HG03469 (cell line): Measurements from ENCODE around the gene FNTB.

Experiments used
- ATAC-seq: cut with Tn5 transposase; IDR thresholded peaks from one replicate; pipeline ENCODE4 v1.9.1; 2021; ENCODE audit warnings: mild to moderate bottlenecking, moderate library complexity, moderate number of reproducible peaks; ENCODE audit not compliant: unreplicated experiment

The FNTB gene

DNA sequence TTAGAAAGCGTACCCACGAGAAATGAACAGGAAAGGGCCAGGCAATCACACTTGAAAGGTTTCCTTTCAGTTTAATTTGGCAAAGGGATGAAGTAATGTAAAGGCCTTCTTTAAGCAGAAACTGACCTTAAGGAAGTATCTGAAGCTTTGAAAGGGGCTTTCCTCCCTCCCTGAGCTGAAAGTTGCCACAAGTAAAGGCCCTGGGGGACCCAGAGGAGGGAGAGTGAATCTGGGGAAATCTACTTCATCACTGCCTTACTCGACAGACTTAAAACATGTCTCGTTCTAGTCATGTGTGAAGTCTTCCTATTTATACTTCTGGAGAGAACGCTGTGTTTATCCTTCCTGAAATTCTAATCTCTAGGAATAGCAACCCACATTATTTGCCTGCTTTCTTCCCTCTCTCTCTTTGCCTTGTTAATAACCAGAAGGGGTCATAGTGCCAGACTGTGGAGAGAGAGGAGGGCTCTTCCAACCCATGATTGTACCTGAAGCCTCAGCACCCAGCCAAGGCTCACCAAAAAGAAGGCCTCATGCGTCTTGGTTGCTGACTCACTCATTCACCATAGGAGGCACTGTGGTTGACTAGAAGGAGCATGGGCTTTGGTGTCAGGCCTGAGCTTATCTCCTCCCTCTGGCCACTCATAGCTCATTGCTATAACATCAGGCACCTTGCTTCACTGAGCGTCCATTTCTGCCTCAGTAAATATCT, 33.9 kb upstream of the FNTB start:
- ATAC-seq: no peak

GRCh38 chr14:64953310-64953654, 33.4 kb upstream of the FNTB start:
- no peak for ATAC-seq

GRCh38 chr14:64953661-64954060, 33.0 kb upstream of the FNTB start:
- no peak for ATAC-seq

- ATAC-seq: no peak
These were observed 32.0 kb upstream of the FNTB start for GRCh38 chr14:64954491-64955240.

- no peak for ATAC-seq
These were observed 31.4 kb upstream of the FNTB start for GRCh38 chr14:64955297-64955696.

GRCh38 chr14:64956697-64957406, 29.8 kb upstream of the FNTB start:
- ATAC-seq: no peak

DNA sequence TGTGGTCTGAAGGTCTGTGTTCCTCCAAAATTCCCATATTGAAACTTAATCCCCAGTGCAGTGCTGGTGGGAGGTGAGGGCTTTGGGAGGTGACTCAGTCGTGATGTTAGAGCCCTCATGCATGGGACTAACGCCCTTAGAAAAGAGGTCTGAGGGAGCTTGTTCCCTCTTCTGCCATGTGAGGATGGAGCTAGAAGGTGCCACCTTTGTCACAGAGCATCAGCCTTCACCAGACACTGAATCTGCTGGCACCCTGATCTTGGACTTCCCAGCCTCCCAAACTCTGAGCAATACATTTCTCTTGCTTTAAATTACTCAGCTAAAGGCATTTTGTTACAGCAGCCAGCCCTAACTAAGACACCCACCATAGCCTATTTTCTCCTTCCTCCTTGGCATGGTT, 28.5 kb upstream of the FNTB start:
- ATAC-seq: no peak

DNA sequence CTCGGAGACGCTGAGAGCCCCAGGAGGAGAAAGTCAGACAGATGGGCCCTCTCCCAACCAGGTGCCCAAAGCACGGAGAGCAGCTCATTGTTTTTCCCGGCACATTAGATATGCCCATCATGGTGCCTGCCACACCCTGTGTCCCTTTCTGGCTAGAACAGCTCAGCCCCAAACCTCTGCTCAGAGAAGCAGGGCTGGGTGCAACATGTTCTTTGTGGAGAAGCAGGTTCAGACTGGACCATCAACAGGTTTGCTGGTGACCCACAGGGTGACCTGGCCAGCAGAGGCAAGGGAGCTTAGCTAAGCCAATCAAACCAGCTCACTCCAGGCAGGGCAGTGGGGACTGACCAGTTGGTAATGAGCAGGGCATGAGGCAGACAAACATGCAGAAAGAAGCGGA, 28.0 kb upstream of the FNTB start:
- no peak for ATAC-seq

GRCh38 chr14:64960762-64961276, 25.9 kb upstream of the FNTB start:
- no peak for ATAC-seq

DNA sequence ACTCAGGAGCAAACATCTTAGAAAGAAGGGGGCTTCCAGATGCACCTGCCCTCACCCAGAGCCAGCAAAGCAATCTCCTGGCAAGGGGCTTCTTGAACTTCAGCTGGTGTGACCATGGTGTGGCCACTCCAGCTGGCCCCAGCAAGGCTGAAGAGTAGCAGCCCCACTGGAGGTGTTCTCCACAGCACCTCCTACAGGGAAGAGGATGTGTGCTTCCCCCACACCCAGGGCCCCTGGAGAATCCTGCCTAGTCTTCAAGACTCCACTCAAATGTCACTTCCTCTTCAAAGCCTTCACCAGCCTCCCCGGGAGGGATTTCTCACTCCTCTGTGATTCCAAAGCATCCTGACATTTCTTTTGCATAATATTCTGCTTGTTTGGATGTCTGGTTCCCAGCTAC, 23.1 kb upstream of the FNTB start:
- no peak for ATAC-seq

- ATAC-seq: no peak
These were observed 21.2 kb upstream of the FNTB start for GRCh38 chr14:64965356-64966000.

- no peak for ATAC-seq
These were observed 19.7 kb upstream of the FNTB start for GRCh38 chr14:64966976-64967375.

DNA sequence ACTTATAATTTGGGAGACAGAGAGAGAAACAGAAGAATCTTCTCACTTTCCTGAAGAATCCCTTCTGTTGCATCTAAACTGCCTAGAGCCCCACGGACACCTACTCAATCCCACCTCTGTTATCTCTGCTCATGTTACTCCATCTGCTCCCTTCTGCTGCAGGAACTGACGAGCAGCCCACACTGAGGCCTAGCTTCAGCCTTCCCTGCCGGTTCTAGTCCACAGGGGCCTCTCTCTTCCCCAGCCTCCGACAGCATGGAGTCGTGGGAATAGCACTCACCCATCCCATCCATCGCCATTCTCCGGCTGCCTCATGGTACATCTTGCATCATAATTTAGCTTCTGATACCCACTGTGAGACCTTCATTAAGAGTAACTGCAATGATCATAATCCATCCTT, 18.5 kb upstream of the FNTB start:
- no peak for ATAC-seq

- no peak for ATAC-seq
These were observed 18.0 kb upstream of the FNTB start for GRCh38 chr14:64968651-64969050.

DNA sequence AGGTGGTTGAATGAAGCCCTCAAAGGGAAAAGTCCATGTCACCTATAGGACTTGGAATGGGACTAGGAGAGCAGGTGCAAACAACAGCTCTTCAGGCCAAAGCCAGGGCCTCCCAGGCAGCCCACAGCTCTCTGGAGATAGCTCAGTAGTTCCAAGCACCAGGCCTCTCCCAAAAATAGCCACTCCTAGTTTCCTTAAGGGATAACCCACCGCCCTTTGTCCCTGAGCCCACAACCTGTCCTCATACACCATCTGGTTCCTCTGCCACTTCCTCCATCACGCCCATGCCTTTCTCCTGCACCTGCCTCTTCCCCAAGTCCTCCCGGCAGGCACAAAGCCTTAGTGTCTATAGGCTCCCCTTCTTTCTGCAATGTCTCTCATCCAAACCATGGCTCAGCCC, 16.7 kb upstream of the FNTB start:
- ATAC-seq: no peak

- no peak for ATAC-seq
These were observed 15.8 kb upstream of the FNTB start for GRCh38 chr14:64970776-64971477.

DNA sequence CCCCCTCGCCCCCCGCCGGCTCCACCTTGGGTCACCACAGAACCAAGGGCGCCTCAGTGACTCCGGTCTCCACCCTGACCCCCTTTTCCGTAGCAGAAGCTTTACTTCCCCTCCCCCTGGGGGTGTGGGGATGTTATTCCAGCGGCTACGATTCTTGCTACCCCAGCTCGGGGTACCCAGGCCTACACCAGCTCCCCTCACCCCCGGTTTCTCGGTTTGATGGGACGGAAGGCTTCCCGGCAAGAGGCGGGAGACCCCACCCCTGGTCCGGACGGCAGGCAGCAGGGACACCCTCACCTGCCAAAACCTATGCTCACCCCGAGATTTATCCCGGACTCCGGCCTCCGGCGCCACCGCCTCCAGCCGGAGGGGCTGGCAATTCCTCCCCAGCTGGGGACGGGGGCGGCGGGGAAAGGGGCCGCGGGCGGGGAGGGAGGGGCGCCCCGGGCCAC, 15.2 kb upstream of the FNTB start:
- no peak for ATAC-seq

DNA sequence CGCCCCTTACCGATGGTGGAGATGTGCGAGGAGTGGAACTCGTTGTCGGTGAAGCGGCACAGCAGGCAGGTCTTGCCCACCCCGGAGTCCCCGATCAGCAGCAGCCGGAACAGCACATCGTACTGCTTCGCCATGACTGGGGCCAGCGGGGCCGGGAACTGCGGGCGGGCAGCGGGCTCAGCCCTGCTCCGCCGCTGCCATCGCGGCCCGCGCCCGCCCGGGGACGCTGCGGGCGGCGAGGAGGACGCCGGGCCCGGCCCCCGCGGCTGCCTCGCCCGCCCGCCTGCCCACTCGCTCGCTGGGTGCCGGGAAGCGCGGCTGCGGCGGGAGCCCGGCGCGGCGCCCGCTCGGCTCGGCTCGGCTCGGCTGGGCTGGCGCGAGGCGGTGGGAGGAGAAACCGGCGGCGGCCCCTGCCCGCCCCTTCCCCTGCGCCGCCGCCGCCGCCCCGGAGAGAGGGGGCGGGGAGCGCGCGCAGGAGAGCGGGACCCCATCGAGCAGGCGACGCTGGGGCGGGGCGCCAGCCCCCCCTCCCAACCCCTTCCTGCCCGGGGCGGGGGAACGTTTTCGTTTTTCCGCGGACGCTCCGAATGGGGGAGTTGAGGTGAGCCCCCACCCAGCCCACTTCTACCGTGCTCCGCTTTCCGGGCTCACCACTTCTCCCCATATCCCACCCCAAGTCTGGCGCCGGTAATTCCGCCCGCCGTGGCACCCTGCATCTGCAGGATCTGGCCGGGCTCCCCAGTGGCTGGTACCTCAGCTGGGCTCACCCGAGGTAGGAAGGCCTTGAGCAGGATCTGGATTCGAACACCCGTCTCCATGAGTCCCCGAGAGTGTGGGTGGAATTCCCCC, 14.5 kb upstream of the FNTB start, which contains the start of gene RAB15:
TSS of gene RAB15 (minus strand) at position 394 of the 849 bp plus-strand sequence. CDS start at position 134, 260 bp downstream.
- ATAC-seq: no peak

GRCh38 chr14:64973026-64973442, 13.7 kb upstream of the FNTB start:
- ATAC-seq: no peak
